Ureter (tissue), 1 donor: Measurements from ENCODE around the gene LAMB4. TPM values are rescaled to one million over a fixed set of nuclear protein-coding genes. Genes with fewer than 3 reads are reported as not detected.
"Not testable (repeated sequence)": the region's sequence is repeated elsewhere in the genome, so short reads cannot be mapped to it uniquely, and the experiment has no call there.

Experiments
- DNase-seq: peaks from one replicate; pipeline ENCODE4 v3.0.0-alpha.2; 2020; ENCODE audit warnings: low spot score
- total RNA-seq: library from RNA; stranded (reverse); gene quantifications from one replicate; pipeline ENCODE4 v1.2.4, GENCODE V29; 2023
- donor health status: DM: yes; HTN: yes; CAD: no.

The LAMB4 gene
- total RNA-seq, 1 donor from 2014 or later = not detected

- no peak for DNase-seq
These were observed 85.0 kb downstream of the LAMB4 start for GRCh38 chr7:108045154-108045553.

- no peak for DNase-seq
These were observed 85.8 kb downstream of the LAMB4 start for GRCh38 chr7:108044345-108044744.

DNA sequence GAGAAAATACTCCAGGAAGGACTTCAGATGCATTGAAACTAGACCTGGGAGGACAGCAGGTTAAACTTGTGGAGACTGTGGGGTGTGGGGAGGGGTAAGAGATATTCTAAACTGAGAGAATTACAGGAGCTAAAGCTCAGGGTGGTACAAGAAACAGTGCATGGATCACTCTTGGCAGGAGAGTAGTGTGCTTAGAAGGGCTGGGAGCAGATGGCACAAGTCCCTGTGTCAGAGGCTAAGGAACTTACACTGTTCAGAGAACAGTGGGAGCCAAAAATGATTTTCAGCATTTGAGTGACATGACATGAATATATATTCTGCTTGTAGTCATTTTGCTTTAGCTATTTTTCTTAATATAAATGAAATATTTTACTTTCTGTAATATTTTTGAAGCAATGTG is 91.2 kb downstream of the LAMB4 start:
- DNase-seq = no peak

GRCh38 chr7:108037741-108038140 is 92.4 kb downstream of the LAMB4 start:
- no peak for DNase-seq

DNA sequence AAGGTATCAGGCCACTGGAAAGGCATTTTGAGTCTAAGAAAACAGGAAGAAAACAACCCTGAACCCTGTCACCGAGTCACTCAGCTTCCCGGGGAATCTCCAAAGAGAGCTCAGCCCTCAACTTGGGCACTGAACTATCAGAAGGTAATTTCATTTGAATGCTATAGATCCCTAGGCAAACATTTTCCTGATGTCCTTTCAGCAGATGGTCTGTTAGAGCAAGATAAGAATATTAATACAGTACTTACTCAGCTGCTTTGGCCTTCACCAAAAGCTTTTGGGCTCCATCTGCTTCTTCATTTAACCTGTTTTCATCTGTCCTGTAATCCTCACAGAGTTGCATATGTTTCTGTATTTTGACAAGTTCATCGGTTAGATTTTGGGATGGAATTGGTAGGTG is 93.0 kb downstream of the LAMB4 start:
- no peak for DNase-seq

DNA sequence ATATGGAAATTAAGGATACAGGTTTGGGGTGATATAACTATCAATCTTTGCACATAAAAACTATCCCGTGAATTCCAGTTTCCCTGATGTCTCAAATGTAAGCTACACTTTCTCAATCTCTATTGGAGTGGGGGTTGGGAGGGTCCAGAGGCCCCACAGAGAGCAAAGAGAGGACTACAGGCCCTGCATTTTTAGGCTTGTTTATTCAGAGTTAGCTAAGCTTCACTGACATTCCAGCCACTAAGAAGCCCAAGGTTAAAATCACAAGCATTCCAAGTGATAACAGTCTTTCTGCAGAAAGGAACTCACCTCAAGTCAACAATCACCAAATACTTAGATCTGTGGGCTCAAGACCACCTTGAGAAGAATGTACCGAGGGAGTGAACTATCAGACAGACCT is 95.6 kb downstream of the LAMB4 start:
- DNase-seq = no peak

DNA sequence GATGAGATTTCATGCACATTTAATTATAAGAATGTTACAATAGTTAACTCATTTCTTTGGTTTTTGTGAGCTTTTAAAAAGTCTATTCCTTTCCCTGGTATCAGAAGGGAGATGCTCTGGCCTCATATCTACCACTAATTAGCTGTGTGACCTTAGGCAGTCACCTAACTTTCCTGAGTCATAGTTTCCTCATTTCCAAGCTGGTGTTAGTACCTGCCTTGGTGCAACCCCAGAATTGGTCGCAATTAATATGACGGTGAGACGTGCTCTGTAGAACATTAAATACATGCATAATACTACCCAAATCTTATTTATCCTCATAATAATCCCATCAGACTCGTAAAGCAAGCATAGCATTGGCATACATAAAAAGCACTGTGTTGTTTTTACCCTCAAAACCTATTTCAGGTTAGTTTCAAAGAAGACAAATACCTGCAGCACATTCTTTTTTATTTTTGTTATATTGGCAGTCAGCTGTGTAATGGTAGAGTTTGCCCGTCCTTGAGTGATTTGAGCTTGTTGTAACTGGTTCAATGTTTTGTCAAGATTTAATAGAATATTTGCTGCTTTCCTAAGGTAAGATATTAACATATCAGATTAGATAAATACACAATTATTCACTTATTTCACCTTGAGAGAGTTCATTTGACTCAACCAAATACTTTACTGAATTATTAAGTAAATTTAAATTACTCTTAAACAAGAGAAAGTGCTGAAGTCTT is 96.2 kb downstream of the LAMB4 start:
- no peak for DNase-seq

DNA sequence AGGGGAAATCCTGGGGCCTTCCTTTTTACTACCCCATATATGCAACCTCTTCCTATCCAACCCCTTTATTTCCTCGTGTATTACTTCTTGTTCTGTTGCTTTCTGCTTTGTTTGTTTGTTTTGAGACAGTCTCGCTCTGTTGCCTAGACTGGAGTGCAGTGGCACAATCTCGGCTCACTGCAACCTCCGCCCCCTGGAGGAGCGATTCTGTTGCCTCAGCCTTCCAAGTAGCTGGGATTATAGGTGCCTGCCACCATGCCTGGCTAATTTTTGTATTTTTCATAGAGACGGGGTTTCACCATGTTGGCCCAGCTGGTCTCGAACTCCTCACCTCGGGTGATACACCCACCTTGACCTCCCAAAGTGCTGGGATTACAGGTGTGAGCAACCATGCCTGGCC is 96.9 kb downstream of the LAMB4 start:
- not testable (repeated sequence) for DNase-seq

DNA sequence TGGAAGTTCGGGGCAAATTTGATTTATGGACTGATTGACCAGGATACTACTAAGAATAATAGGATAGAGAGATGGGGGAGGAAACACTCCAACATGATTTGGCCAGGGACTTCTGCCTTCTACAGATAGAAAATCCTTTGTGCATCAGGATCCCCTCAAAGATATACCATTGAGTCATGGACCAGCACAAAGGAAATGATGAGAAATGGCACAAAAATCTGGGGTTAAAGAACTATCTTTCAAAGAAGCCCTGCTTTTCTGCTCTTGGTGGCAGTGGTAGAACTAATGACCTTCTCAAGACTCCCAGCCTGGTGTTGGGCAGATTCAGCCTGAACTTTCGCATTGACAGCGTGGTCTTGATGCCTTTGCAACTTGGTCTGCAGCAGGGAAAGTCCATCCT is 99.6 kb downstream of the LAMB4 start:
- no peak for DNase-seq

- no peak for DNase-seq
These were observed 101.1 kb downstream of the LAMB4 start for GRCh38 chr7:108029034-108029433.

GRCh38 chr7:108028111-108028510 is 102.0 kb downstream of the LAMB4 start:
- DNase-seq = no peak

- DNase-seq = no peak
These were observed 102.9 kb downstream of the LAMB4 start for GRCh38 chr7:108027239-108027638.

DNA sequence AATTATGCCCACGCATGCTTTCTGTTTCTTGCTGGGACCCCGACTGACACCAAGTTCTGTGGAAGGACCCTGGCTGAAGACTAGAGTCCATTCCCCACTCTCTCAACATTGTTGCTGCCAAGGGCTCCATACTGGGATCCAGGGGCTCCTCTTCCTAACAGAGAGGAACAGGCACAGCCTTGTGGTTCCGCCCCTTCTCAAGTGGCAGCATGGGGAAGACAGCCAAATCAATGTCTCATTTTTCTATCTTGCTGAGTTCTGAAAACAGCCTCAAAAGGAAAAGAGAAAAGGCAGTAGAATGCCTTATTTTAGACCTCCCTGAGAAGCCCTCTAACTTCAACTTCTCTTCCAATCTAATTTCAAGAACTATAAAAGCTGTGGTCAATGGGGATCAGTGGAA is 103.5 kb downstream of the LAMB4 start:
- DNase-seq = no peak

GRCh38 chr7:108026116-108026515 is 104.0 kb downstream of the LAMB4 start:
- no peak for DNase-seq

- DNase-seq = no peak
These were observed 105.6 kb downstream of the LAMB4 start for GRCh38 chr7:108024538-108024937.

DNA sequence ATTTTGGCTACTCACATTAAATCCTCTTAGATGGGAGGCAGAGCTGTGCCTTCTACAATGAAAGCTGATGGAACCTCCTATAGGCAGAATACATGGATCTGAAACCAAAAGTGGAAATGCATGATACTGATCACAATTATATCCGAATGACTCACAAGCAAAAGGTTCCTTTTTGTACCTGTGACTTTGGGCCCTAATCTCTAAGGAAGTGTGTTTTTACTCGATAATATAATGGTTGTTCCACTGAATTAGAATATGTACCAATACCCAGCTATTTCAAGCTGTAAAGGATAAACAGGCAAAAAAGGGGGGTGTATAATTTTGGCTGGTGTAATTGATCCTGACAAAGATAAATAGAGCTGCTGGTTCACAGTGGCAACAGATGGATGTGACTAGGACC is 109.6 kb downstream of the LAMB4 start:
- DNase-seq = no peak

- DNase-seq = no peak
These were observed 111.5 kb downstream of the LAMB4 start for GRCh38 chr7:108018668-108019067.

DNA sequence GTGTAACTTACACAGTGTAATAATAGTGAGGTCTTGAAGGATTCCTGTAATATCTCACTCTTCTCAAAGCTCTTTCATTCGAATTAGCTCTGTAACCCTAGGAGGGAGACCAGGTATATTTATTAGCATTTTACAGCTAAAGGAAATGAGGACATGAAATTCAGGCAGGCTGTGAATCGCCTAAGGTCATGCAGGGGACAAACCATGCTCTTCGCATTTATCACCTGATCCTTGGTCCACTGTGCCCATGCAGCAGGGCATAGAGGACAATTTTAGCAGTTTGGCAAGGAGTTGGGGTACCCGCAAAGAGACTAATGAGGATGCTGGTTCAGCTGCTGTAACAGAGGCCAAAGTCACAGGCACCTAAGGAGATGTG is 112.4 kb downstream of the LAMB4 start:
- no peak for DNase-seq

- DNase-seq = no peak
These were observed 113.1 kb downstream of the LAMB4 start for GRCh38 chr7:108016841-108017775.

DNA sequence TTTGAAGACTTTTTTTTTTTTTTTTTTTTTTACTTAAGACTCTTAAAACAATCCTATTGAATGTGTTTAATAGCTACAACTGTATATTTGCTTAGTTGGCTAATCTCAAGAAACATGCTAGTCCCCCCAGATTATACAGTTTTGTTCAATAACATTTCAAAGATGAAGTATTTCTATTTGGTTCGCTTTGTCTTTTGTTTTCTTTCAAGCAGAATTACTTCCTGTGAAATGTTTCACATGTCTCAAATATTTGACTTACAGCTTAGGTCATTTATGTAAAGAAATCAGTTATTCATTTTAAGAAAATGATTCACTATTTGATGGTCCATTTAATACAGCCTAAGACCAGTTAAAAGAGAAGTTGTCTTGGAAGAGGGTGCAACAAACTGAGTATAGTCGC is 114.4 kb downstream of the LAMB4 start:
- no peak for DNase-seq

DNA sequence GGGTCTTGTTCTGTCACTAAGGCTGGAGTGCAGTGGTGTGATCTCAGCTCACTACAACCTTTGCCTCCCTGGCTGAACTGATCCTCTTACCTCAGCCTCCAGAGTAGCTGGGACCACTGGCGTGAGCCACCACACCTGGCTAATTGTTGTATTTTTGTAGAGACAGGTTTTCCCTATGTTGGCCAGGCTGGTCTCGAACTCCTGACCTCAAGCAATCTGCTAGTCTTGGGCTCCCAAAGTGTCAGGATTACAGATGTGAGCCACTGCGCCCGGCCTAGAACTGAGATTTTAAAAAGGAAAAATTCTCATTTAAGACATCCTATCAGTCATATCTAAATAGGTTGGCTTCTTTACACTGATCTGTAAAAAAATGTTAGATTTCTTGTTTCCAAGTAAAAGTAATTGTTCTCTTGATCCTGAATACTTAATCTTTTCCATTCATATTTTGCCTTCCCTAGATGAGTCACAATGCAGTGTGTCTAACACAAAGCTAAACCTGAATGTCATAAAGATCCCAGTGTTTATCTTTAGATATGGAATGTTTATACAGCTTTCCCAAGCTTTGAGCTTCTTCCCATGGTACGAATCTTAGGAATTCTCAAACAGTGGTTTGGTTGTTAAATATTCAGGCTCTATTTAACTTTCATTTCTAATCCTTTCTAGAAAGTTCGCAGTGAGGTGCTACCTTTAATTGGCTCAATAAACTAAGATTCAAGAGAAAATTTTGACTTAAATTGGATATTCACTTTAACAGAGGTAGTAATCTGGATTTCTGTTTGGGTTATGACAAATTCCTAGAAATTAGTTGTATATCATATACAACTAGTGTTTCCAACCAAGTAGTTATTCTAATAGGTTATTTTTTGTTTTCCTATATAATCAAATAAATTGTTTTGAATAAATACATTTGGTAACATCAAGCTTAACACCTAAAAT is 115.1 kb downstream of the LAMB4 start:
- no peak for DNase-seq

DNA sequence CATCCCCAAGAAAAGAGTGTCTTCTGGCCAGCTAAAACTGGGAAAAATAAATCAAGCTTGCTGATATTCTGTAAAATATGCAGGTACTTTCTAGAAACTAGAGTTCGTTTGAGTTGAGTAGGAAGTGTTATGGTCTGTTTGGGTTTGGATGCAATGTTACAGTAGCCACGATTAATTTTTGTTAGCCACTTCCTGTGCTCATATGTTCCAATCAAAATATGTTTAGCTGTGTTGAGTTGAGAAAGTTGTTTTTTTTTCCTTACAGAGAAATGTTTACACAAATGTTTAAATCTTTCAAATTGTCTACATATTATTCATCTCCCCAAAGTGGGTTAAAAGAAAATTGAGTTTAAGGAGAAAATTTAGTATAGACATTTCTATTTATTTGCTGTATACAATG is 115.9 kb downstream of the LAMB4 start:
- no peak for DNase-seq
